ENCODE data around the gene EIF4B. TPM values are rescaled to one million over a fixed set of nuclear protein-coding genes. Genes with fewer than 3 reads are reported as not detected.

EIF4B gene
- total and polyA plus RNA-seq, 9 of the 15 experiments (the other 6 are each of a cell fraction or from before 2014, with no cell fraction given) = 138 to 669 (median 552) TPM

DNA sequence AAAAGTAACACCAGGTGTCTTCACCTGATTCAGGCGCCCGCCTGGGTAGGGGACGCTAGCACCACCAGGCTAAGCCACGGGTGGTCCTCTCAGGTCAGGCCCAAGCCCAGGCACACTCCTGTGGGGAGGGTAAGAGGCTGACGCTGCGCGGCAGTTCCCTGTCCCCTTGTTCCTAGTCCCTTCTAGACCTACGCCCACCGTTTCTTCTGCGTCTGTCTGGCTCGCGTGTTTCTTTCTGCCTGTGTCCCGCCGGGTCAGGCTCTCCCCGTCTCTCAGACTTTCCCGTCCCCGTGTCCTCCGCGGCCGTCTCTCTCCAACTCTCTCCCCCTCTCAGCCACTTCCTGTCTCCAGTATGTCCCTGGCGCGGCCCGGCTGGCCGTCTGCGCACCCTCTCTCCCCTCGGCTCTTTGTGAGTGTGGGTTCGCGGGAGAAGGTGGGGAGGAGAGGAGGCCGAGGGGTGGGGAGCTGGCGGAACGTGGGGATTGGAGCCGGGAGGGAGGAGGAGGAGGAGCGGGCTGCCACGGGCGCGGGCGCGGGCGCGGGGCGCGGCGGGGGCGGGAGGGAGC lies 40.5 kb downstream of the EIF4B start (continued):
- TF ChIP-seq, protein P1, sequence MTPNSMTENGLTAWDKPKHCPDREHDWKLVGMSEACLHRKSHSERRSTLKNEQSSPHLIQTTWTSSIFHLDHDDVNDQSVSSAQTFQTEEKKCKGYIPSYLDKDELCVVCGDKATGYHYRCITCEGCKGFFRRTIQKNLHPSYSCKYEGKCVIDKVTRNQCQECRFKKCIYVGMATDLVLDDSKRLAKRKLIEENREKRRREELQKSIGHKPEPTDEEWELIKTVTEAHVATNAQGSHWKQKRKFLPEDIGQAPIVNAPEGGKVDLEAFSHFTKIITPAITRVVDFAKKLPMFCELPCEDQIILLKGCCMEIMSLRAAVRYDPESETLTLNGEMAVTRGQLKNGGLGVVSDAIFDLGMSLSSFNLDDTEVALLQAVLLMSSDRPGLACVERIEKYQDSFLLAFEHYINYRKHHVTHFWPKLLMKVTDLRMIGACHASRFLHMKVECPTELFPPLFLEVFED (CRISPR knock-in tag; conservative IDR thresholded peaks at IDR 0.05) = peak; percentile 95
- TF ChIP-seq GABPA (tag; conservative IDR thresholded peaks at IDR 0.05; ENCODE audit: low read depth) = peak; percentile 78
- TF ChIP-seq, protein P2, sequence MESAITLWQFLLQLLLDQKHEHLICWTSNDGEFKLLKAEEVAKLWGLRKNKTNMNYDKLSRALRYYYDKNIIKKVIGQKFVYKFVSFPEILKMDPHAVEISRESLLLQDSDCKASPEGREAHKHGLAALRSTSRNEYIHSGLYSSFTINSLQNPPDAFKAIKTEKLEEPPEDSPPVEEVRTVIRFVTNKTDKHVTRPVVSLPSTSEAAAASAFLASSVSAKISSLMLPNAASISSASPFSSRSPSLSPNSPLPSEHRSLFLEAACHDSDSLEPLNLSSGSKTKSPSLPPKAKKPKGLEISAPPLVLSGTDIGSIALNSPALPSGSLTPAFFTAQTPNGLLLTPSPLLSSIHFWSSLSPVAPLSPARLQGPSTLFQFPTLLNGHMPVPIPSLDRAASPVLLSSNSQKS (CRISPR knock-in tag; IDR thresholded peaks at IDR 0.05) = no peak
- peak; percentile 33 for TF ChIP-seq KDM5B (IDR thresholded peaks at IDR 0.05; ENCODE audit: insufficient replicate concordance, low read depth, low read length)
- no peak for TF ChIP-seq ATF1 (CRISPR knock-in tag; IDR thresholded peaks at IDR 0.05)
- TF ChIP-seq ATF1 (tag; IDR thresholded peaks at IDR 0.05) = peak; percentile 34; the same call in 1 of the 2 replicates
- 0 out of 2 replicates have a peak, but pooled peaks have one; percentile 22 for TF ChIP-seq ERF (CRISPR knock-in tag; IDR thresholded peaks at IDR 0.05)
- no peak for TF ChIP-seq ZNF121 (CRISPR knock-in tag; conservative IDR thresholded peaks at IDR 0.05)
- 0 out of 2 replicates have a peak, but pooled peaks have one; percentile 7 for TF ChIP-seq ZNF57 (CRISPR knock-in tag; IDR thresholded peaks at IDR 0.05)
- peak; percentile 69; the same call in 1 of the 2 replicates for TF ChIP-seq ZNF717 (CRISPR knock-in tag; IDR thresholded peaks at IDR 0.05)
- TF ChIP-seq, protein P3, sequence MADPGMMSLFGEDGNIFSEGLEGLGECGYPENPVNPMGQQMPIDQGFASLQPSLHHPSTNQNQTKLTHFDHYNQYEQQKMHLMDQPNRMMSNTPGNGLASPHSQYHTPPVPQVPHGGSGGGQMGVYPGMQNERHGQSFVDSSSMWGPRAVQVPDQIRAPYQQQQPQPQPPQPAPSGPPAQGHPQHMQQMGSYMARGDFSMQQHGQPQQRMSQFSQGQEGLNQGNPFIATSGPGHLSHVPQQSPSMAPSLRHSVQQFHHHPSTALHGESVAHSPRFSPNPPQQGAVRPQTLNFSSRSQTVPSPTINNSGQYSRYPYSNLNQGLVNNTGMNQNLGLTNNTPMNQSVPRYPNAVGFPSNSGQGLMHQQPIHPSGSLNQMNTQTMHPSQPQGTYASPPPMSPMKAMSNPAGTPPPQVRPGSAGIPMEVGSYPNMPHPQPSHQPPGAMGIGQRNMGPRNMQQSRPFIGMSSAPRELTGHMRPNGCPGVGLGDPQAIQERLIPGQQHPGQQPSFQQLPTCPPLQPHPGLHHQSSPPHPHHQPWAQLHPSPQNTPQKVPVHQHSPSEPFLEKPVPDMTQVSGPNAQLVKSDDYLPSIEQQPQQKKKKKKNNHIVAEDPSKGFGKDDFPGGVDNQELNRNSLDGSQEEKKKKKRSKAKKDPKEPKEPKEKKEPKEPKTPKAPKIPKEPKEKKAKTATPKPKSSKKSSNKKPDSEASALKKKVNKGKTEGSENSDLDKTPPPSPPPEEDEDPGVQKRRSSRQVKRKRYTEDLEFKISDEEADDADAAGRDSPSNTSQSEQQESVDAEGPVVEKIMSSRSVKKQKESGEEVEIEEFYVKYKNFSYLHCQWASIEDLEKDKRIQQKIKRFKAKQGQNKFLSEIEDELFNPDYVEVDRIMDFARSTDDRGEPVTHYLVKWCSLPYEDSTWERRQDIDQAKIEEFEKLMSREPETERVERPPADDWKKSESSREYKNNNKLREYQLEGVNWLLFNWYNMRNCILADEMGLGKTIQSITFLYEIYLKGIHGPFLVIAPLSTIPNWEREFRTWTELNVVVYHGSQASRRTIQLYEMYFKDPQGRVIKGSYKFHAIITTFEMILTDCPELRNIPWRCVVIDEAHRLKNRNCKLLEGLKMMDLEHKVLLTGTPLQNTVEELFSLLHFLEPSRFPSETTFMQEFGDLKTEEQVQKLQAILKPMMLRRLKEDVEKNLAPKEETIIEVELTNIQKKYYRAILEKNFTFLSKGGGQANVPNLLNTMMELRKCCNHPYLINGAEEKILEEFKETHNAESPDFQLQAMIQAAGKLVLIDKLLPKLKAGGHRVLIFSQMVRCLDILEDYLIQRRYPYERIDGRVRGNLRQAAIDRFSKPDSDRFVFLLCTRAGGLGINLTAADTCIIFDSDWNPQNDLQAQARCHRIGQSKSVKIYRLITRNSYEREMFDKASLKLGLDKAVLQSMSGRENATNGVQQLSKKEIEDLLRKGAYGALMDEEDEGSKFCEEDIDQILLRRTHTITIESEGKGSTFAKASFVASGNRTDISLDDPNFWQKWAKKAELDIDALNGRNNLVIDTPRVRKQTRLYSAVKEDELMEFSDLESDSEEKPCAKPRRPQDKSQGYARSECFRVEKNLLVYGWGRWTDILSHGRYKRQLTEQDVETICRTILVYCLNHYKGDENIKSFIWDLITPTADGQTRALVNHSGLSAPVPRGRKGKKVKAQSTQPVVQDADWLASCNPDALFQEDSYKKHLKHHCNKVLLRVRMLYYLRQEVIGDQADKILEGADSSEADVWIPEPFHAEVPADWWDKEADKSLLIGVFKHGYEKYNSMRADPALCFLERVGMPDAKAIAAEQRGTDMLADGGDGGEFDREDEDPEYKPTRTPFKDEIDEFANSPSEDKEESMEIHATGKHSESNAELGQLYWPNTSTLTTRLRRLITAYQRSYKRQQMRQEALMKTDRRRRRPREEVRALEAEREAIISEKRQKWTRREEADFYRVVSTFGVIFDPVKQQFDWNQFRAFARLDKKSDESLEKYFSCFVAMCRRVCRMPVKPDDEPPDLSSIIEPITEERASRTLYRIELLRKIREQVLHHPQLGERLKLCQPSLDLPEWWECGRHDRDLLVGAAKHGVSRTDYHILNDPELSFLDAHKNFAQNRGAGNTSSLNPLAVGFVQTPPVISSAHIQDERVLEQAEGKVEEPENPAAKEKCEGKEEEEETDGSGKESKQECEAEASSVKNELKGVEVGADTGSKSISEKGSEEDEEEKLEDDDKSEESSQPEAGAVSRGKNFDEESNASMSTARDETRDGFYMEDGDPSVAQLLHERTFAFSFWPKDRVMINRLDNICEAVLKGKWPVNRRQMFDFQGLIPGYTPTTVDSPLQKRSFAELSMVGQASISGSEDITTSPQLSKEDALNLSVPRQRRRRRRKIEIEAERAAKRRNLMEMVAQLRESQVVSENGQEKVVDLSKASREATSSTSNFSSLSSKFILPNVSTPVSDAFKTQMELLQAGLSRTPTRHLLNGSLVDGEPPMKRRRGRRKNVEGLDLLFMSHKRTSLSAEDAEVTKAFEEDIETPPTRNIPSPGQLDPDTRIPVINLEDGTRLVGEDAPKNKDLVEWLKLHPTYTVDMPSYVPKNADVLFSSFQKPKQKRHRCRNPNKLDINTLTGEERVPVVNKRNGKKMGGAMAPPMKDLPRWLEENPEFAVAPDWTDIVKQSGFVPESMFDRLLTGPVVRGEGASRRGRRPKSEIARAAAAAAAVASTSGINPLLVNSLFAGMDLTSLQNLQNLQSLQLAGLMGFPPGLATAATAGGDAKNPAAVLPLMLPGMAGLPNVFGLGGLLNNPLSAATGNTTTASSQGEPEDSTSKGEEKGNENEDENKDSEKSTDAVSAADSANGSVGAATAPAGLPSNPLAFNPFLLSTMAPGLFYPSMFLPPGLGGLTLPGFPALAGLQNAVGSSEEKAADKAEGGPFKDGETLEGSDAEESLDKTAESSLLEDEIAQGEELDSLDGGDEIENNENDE (IDR thresholded peaks at IDR 0.05; ENCODE audit: low read depth, low read length) = no peak
- TF ChIP-seq TSC22D4 (tag; IDR thresholded peaks at IDR 0.05) = no peak
